H1 (cell line): ENCODE results near the gene HSP90B1. TPM values are rescaled to one million over a fixed set of nuclear protein-coding genes. Genes with fewer than 3 reads are reported as not detected.

ENCODE experiments used
- CTCF ChIA-PET: fragments of 300-600 bp; sonication (Branson Sonifier 250); formaldehyde crosslinking; loops from one replicate; lab custom pipeline; 2021; ENCODE audit not compliant: partially characterized antibody; lab: Charles Lee
- POLR2A ChIA-PET: fragments of 300-600 bp; sonication (Branson Sonifier 250); formaldehyde crosslinking; loops from one replicate; lab custom pipeline; 2021; ENCODE audit warnings: inconsistent platforms; ENCODE audit not compliant: partially characterized antibody; lab: Charles Lee
- DNase-seq, 2 experiments: peaks; one replicate each; pipeline versions ENCODE4 v3.0.0 to v3.0.0-alpha.2; 2010 to 2022; ENCODE audit warnings: low spot score in 2 of 2, low read depth in 1 of 2, mixed read lengths in 1 of 2
- FAIRE-seq: peaks from 2 replicates; lab custom pipeline; 2011; peaks lifted over from hg19 to GRCh38; lab: Jason Lieb, UNC
- H2AFZ ChIP-seq: 2 replicates; pipeline ENCODE4 v1.8.1; 2012; ENCODE audit warnings: low read length, inconsistent platforms
- H2AK5ac ChIP-seq: 2 replicates; pipeline ENCODE4 v1.6.1; 2013; ENCODE audit warnings: low read depth, low read length
- H2BK120ac ChIP-seq: replicated peaks from 2 replicates; pipeline ENCODE3; 2013; ENCODE audit warnings: low read depth, low read length, inconsistent platforms
- H2BK12ac ChIP-seq: 2 replicates; pipeline ENCODE4 v1.6.1; 2013; ENCODE audit warnings: low read depth, low read length
- H2BK15ac ChIP-seq: 2 replicates; pipeline ENCODE4 v1.6.1; 2013; ENCODE audit warnings: low read length
- H2BK20ac ChIP-seq: 2 replicates; pipeline ENCODE4 v1.6.1; 2013; ENCODE audit warnings: low read length
- H2BK5ac ChIP-seq: 2 replicates; pipeline ENCODE4 v1.6.1; 2013; ENCODE audit warnings: low read depth, low read length
- H3K14ac ChIP-seq: 2 replicates; pipeline ENCODE4 v1.6.1; 2013; ENCODE audit warnings: inconsistent platforms; ENCODE audit not compliant: insufficient read length
- H3K18ac ChIP-seq: 2 replicates; pipeline ENCODE4 v1.6.1; 2013; ENCODE audit warnings: low read length; ENCODE audit errors: extremely low read depth
- H3K23ac ChIP-seq: 2 replicates; pipeline ENCODE4 v1.6.1; 2013; ENCODE audit warnings: inconsistent platforms; ENCODE audit not compliant: insufficient read length
- H3K23me2 ChIP-seq: 2 replicates; pipeline ENCODE4 v1.6.1; 2013; ENCODE audit warnings: low read depth, low read length
- H3K27ac ChIP-seq: 2 replicates; pipeline ENCODE4 v1.6.1; 2011; ENCODE audit warnings: low read depth, low read length, inconsistent platforms
- H3K27me3 ChIP-seq, 4 experiments: replicated peaks in 1 of 4; 1 replicate in 1 of 4; 2 replicates in 3 of 4; pipeline versions ENCODE4 v1.6.1 to v1.8.1; 2011 to 2013; ENCODE audit warnings: low read length in 3 of 4, mild to moderate bottlenecking in 3 of 4, inconsistent platforms in 2 of 4, mixed read lengths in 2 of 4, moderate library complexity in 1 of 4; ENCODE audit not compliant: control insufficient read depth in 3 of 4, insufficient read depth in 3 of 4; ENCODE audit errors: extremely low read depth in 1 of 4
- H3K36me3 ChIP-seq, 4 experiments: 2 replicates each; pipeline versions ENCODE4 v1.6.1 to v1.8.1; 2011 to 2013; ENCODE audit warnings: mild to moderate bottlenecking in 4 of 4, low read length in 3 of 4, moderate library complexity in 2 of 4, control low read depth in 1 of 4, inconsistent platforms in 1 of 4; ENCODE audit not compliant: insufficient read depth in 4 of 4, control insufficient read depth in 2 of 4
- H3K4ac ChIP-seq: replicated peaks from 2 replicates; pipeline ENCODE3; 2013; ENCODE audit warnings: low read length, low read depth, mixed read lengths, inconsistent platforms; ENCODE audit not compliant: insufficient read length
- H3K4me1 ChIP-seq, 4 experiments: replicated peaks in 1 of 4; 1 replicate in 1 of 4; 2 replicates in 3 of 4; pipeline versions ENCODE4 v1.6.1 to v1.8.1; 2011 to 2013; ENCODE audit warnings: low read length in 3 of 4, inconsistent platforms in 2 of 4, mixed read lengths in 1 of 4; ENCODE audit not compliant: insufficient read depth in 4 of 4, control insufficient read depth in 3 of 4
- H3K4me2 ChIP-seq, 2 experiments: 2 replicates each; pipeline versions ENCODE4 v1.6.1 to v1.8.1; 2011 to 2013; ENCODE audit warnings: low read depth in 2 of 2, low read length in 2 of 2, control low read depth in 1 of 2, inconsistent platforms in 1 of 2, mild to moderate bottlenecking in 1 of 2; ENCODE audit not compliant: insufficient read depth in 1 of 2
- H3K4me3 ChIP-seq, 4 experiments: fragments of 200-600, 300-600 bp in 1 of 4; sonication (generic), shearing (Covaris generic), sonication (Bioruptor Twin) in 1 of 4; 2 replicates each; pipeline versions ENCODE4 v1.5.1 to v1.8.1; 2011 to 2016; ENCODE audit warnings: low read length in 4 of 4, low read depth in 3 of 4, control low read depth in 2 of 4, inconsistent platforms in 2 of 4, mild to moderate bottlenecking in 2 of 4, mixed read lengths in 1 of 4, moderate library complexity in 1 of 4; ENCODE audit not compliant: insufficient read depth in 2 of 4; ENCODE audit errors: extremely low read depth in 1 of 4
- H3K56ac ChIP-seq: replicated peaks from 2 replicates; pipeline ENCODE3; 2013; ENCODE audit warnings: low read depth, mild to moderate bottlenecking, mixed read lengths, low read length, inconsistent platforms; ENCODE audit not compliant: insufficient read length
- H3K79me1 ChIP-seq: 2 replicates; pipeline ENCODE4 v1.6.1; 2013; ENCODE audit warnings: low read depth, low read length, control low read depth
- H3K79me2 ChIP-seq, 2 experiments: 2 replicates each; pipeline versions ENCODE4 v1.6.1 to v1.8.1; 2012 to 2013; ENCODE audit warnings: low read length in 2 of 2, mild to moderate bottlenecking in 2 of 2, inconsistent platforms in 1 of 2; ENCODE audit not compliant: insufficient read depth in 2 of 2, control insufficient read depth in 1 of 2
- H3K9ac ChIP-seq, 4 experiments: replicated peaks in 1 of 4; 1 replicate in 1 of 4; 2 replicates in 3 of 4; pipeline versions ENCODE4 v1.6.1 to v1.8.1; 2011 to 2013; ENCODE audit warnings: low read depth in 3 of 4, low read length in 3 of 4, control low read depth in 2 of 4, mild to moderate bottlenecking in 2 of 4, moderate library complexity in 2 of 4, inconsistent platforms in 1 of 4; ENCODE audit errors: extremely low read depth in 1 of 4
- H3K9me3 ChIP-seq, 2 experiments: 2 replicates each; pipeline versions ENCODE4 v1.6.1 to v1.8.1; 2012 to 2013; ENCODE audit warnings: mild to moderate bottlenecking in 2 of 2, moderate library complexity in 2 of 2, control low read depth in 1 of 2, inconsistent platforms in 1 of 2, low read depth in 1 of 2, low read length in 1 of 2, mixed read lengths in 1 of 2; ENCODE audit not compliant: insufficient read depth in 2 of 2
- H4K20me1 ChIP-seq, 2 experiments: replicated peaks in 1 of 2; 2 replicates each; pipeline versions ENCODE3 to v1.8.1; 2011 to 2013; ENCODE audit warnings: inconsistent platforms in 2 of 2, low read length in 2 of 2, mild to moderate bottlenecking in 1 of 2; ENCODE audit not compliant: insufficient read depth in 2 of 2, control insufficient read depth in 1 of 2
- H4K5ac ChIP-seq: 2 replicates; pipeline ENCODE4 v1.6.1; 2013; ENCODE audit warnings: low read length, low read depth, mixed read lengths, inconsistent platforms; ENCODE audit not compliant: insufficient read length
- H4K8ac ChIP-seq: 2 replicates; pipeline ENCODE4 v1.8.0; 2013; ENCODE audit warnings: mild to moderate bottlenecking, moderate library complexity, low read length, inconsistent platforms; ENCODE audit not compliant: insufficient read depth; ENCODE audit errors: extremely low read depth
- H4K91ac ChIP-seq: replicated peaks from 2 replicates; pipeline ENCODE3; 2013; ENCODE audit warnings: low read length, mixed read lengths, inconsistent platforms; ENCODE audit not compliant: insufficient read length
- POLR2AphosphoS5 ChIP-seq: IDR thresholded peaks from 2 replicates; pipeline ENCODE4 v1.6.1; 2011; ENCODE audit warnings: low read depth, low read length
- WGBS, 2 experiments: shearing (Covaris generic) in 1 of 2; methylation state at CpG; one replicate each; pipeline versions ENCODE4 v1.1.6 to v1.1.7; 2013 to 2015; ENCODE audit warnings: low lambda C conversion rate in 2 of 2, mixed read lengths in 2 of 2, inconsistent platforms in 1 of 2, low coverage in 1 of 2, missing lambda C conversion rate in 1 of 2; ENCODE audit not compliant: insufficient replicate concordance in 2 of 2, insufficient coverage in 1 of 2, insufficient read length in 1 of 2; ENCODE audit errors: extremely low coverage in 1 of 2, missing lambda C conversion rate in 1 of 2; 5-methylcytosine and 5-hydroxymethylcytosine counted together
- polyA plus RNA-seq, 7 experiments: library from polyadenylated mRNA; depleted of rRNA in 3 of 7; stranded (reverse) in 5 of 7; unstranded in 2 of 7; fragments of >200 nt in 5 of 7; fragments of 200-250 nt in 2 of 7; gene quantifications; 1 replicate in 5 of 7; 2 replicates in 1 of 7; 4 replicates in 1 of 7; pipeline versions ENCODE4 v1.2.1 to v1.2.3, GENCODE V29; 2011 to 2013; ENCODE audit warnings: missing spikeins in 2 of 7, mixed read lengths in 2 of 7
- total RNA-seq: library from RNA; stranded (reverse); fragmentation: NEBNext Ultra II Directional; extraction: Animal tissue kit (Norgen Biotek cat#: 25700); gene quantifications from 2 replicates; pipeline ENCODE4 v1.2.1, GENCODE V29; 2021

Gene HSP90B1
- total and polyA plus RNA-seq, 2 of the 8 experiments (the other 6 are each of a cell fraction or from before 2014, with no cell fraction given): 161 to 847 TPM

GRCh38 chr12:103994235-103994634, 64.0 kb downstream of the HSP90B1 start:
- Histone ChIP-seq H3K79me2 (no peaks in the 10 kb centered on the region), H2BK20ac (no peak overlapping the region), H3K23me2 (no peaks in the 10 kb centered on the region), H3K56ac (no peak overlapping the region), H3K4me3 (no peak overlapping the region), H3K4ac (no peak overlapping the region), H2AFZ (no peak overlapping the region), H2BK12ac (no peak overlapping the region), H3K36me3 (peaks cover 0 to 6% (median 2%) of the 10 kb centered on the region in 4 experiments; a peak in 4 of 8 replicates), H2BK15ac (no peak overlapping the region), H3K4me1 (no peaks in the 10 kb centered on the region), H3K9me3 (no peaks in the 10 kb centered on the region), H3K9ac (0 out of 7 replicates have a peak overlapping the region, but pooled peaks of 1 of the 4 experiments have one; percentile 4), H4K20me1 (no peaks in the 10 kb centered on the region), H4K91ac (no peak overlapping the region), H3K14ac (no peak overlapping the region), H2BK120ac (no peak overlapping the region), H3K23ac (no peak overlapping the region), H3K27ac (no peak overlapping the region), H2AK5ac (no peak overlapping the region), H3K27me3 (no peaks in the 10 kb centered on the region), H4K5ac (no peak overlapping the region), H3K79me1 (no peaks in the 10 kb centered on the region), H3K4me2 (no peak overlapping the region), H2BK5ac (no peak overlapping the region), H3K18ac (no peak overlapping the region), H4K8ac (no peak overlapping the region)
- TF ChIP-seq POLR2AphosphoS5: no peak
- no peak for DNase-seq
- ChIA-PET CTCF (no interaction called here), POLR2A (interaction anchor here (1.0 kb wide), 1 partner anchor 19 kb away, joined by 3 read pairs; no protein-coding TSS in a partner anchor)
- WGBS, 2 experiments: 94% methylated on average over 4 of the region's 4 CpGs; no CpG with 5 or more reads in 1 of the 2 experiments
- FAIRE-seq: no peak
